Hepatic stellate cell (primary cell): Measurements from ENCODE around the gene CPNE2.
"Not testable (repeated sequence)": the region's sequence is repeated elsewhere in the genome, so short reads cannot be mapped to it uniquely, and the experiment has no call there.

Source experiments
- DNase-seq: peaks from one replicate; pipeline ENCODE4 v3.0.0; 2011; ENCODE audit warnings: low spot score

The CPNE2 gene

DNA sequence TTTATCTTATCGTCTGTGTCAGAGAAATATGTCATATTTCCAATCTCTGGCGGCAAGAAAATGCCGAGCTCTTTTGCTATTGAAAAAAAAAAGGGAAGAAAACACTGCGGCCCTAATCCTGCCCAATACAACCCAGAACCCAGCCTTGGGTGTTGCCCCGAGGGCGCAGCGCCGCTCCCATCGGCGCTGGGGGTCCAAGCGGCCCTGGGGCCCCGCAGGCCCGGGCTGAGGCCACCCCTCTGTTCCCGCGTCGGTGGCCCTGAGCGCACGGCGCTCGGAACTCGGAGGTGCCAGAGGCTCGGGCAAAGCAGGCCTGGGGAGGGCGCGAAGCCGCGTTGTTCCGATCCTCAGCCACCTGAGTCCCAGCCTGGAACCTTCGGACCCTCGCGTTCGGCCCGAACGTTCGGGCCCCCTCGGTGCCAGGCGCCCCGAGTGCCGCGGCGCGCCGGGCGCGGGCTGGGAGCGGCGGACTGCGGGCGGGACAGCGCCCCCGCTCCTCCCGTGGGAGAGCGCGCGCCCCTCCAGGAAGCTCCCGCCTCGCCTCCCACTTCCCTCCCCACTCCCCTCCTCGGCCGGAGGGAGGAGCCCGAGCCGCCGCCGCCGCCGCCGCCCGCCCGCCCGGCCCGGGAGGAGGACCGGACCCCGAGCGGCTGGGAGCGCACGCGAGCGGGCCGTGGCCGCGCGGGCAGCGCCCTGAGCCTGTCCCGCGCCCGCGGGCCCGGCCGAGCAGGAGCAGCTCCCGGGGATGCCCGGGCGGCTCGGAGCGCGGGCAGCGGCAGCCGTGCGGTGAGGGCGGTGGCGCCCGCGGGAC is at the start of gene CPNE2:
Gene CPNE2, plus strand, starts transcription at position 609 of the 811 bp plus-strand sequence. CDS start 18,160 bp downstream, outside the sequence.
- peak; percentile 78 for DNase-seq

- no peak for DNase-seq
Measured at GRCh38 chr16:57043248-57043647, 49.1 kb upstream of the CPNE2 start.

- no peak for DNase-seq
Measured at GRCh38 chr16:57044931-57045693, 47.3 kb upstream of the CPNE2 start.

DNA sequence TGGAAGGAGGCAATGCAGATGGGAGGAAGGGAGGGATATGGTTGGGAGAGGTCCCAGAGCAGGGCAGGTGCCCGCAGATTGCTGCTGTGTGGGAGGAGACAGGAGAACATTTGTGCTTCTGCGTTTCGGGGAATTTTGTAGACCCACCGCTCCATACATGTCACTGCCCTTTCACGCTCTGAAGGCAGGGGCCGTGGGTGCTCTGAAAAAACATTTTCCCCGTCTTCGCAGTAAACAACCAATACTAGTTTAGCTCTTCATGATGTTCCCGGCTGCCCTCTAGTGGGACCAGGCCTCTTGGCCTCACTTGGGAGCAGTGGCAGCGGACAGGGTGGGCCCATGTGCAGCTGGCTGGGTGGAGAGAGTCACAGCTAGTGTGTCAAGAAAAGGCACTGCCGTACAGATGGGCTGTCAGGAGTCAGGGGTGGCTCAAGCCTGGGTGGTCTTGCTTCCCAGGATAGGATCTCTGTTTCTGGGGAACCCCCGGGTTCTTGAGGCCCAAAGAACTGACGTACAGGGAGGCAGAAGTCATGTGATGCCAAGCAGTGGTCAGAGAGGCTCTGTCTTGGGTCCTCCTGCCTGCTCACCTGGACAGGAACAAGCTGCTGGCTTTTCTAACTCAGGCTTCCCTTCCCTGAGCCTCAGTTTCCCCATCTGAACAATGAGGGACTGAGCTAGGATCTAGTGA is 46.5 kb upstream of the CPNE2 start:
- DNase-seq, result peak; percentile 70

GRCh38 chr16:57048095-57048494 is 44.3 kb upstream of the CPNE2 start:
- no peak for DNase-seq

GRCh38 chr16:57049678-57050077 is 42.7 kb upstream of the CPNE2 start:
- DNase-seq, result no peak

DNA sequence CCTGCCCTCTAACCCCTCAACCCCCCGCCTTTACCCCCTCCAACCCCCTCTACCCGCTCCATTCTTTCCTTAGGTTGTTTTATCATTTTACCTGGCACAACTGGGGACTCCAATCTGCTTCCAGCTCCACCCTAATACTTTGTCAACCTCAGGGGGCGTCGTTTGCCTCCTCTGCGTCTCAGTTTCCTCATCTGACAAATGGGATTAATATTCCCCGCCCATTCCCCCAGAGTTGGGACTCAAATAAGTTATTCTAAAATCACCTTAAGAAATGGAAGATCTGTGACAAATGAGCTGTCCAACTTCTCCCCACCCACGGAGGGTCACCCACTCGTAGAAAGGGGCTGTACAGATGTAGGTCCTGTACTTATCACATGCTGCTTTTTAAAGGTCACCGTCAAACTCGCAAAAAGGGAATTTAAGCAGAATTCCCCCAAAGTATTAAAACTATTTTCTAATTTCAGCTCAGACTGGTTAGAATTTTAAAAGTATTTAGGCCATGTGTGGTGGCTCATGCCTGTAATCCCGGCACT is 40.6 kb upstream of the CPNE2 start:
- DNase-seq, result no peak

DNA sequence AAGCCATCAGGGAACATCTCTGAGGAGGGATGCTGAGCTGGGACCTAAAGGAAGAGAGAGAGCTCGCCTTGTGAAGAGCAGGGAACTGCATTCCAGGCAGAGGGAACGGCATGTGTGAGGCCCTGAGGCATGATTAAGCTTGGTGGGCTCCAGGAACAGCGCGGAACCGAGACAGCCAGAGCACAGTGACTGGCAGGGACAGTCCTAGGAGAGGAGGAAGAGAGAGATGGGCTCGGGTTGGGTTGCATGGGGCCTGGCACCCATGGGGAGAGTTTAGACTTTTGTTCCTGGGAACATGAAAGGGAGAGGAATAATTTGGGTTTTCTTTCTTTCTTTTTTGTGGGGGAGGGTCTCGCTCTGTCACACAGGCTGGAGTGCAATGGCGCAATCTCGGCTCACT is 39.2 kb upstream of the CPNE2 start:
- DNase-seq, result no peak

DNA sequence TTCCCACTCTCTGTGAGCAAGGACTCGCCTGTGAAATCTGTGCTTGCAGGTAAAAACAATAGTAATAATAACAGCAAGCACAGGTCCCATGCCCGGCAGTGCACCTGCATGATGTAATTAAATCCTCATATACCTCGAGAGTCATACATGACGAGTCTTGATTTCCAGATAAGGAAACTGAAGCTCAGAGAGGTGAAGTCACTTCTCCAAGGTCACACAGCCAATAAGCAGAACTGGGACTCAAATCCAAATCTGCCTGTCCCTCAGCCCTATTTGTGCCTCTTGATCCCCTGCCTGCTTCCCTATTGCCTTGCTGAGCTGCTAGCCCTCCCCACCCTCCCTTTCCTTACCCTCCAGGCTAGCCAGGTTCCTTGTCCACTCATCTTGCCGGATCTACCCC is 38.0 kb upstream of the CPNE2 start:
- no peak for DNase-seq

DNA sequence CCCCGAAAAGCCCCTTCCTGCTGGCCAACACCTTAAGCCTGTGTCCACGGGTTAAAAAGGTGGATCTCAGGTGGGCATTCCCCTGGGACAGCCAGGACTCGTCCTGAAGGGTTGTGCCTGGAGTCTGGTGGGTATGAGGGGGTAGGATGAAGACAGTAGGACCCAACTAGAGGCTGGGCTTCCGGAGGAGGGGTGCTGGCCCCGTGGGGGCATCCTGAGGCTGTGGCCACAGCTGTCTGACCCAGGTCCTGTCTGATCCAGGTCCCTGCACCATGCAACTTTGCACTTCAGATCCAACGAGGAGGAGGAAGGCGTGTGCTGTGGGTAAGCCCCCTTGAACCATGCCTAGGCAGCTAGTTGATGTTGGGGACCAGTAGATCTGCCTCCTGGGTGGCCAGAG is 37.6 kb upstream of the CPNE2 start:
- no peak for DNase-seq

DNA sequence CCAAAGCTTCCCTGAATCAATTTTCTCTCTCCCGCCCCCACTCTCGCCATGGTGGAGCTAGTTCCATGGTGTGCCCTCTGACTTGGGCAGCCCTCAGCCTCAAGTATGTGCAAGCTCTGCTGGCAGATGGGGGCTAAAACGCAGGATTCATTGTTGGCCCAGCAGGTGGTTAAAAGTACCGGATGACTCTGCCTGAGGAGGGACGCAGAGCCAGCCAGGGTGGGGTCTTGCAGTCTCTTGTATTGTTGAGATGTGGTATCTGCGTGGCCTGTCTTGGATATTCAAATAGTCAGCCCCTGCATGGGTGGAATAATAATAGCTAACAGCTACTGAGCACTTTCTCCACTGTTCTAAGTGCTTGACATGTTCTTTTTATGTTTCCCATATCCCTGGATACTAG is 36.7 kb upstream of the CPNE2 start:
- no peak for DNase-seq

GRCh38 chr16:57058291-57058861 is 34.0 kb upstream of the CPNE2 start:
- no peak for DNase-seq

- peak; percentile 61 for DNase-seq
Measured at GRCh38 chr16:57060323-57061083, 31.9 kb upstream of the CPNE2 start.

DNA sequence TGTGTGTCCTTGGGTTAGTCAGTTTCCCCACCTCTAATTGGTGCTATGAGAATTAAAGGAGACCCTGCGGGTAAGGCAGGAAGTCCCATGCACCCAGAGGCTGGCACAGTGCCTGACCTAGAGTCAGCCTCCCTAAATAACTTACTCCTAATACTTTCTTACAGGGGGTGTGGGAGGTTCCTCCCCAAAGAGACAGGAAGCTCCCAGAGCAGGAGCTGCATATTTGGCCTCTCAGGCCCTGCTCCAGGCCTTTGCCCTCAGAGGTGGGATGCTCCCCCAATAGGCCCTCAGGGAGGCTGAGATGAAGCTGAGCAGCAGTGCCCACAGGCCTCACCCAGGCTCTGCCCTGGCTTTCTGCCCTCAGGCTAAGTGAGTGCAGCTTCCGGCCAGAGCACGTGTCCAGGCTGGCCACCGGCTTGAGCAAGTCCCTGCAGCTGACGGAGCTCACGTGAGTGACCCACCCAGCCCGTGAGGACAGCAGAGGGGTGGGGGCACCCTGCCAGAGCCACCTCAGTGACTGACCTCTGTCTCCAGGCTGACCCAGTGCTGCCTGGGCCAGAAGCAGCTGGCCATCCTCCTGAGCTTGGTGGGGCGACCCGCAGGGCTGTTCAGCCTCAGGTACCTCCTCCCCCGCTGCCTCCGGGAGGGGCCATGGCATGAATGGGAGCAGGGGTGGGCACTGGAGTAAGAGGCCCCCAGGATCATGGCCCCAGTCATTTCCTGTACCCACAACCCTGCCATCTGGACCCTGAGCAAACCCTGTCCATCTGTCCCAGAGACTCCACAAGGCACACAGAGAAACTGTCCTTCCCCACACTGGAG is 31.1 kb upstream of the CPNE2 start:
- peak; percentile 78 for DNase-seq

GRCh38 chr16:57062329-57062728 is 30.1 kb upstream of the CPNE2 start:
- no peak for DNase-seq

DNA sequence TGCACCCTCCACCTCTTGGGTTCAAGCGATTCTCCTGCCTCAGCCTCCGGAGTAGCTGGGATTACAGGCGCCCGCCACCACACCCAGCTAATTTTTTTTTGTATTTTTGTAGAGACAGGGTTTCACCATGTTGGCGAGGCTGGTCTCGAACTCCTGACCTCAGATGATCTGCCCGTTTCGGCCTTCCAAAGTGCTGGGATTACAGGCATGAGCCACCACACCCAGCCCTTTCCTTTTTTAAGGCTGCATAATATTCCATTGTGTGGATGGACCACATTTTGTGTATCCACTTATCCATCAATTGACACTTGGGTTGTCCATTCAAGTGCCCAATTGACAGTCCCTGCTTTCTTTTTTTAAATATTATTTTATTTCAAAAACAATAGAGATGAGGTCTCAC is 29.2 kb upstream of the CPNE2 start:
- not testable (repeated sequence) for DNase-seq

DNA sequence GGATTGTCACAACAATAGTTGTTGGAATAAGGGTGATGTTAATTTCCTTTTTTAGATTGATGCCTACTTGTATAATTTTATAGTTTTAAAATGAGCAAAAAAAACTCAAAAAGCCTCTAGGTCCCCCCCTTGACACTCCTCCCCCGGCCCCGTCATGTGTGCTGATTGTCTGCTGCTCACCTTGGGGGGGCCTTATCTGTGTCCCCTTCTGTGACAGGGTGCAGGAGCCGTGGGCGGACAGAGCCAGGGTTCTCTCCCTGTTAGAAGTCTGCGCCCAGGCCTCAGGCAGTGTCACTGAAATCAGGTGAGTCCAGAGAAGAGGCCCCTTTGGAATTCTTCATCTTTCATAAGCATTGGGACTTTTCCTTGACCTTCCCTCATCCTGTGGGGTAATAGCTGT is 27.4 kb upstream of the CPNE2 start:
- no peak for DNase-seq

DNA sequence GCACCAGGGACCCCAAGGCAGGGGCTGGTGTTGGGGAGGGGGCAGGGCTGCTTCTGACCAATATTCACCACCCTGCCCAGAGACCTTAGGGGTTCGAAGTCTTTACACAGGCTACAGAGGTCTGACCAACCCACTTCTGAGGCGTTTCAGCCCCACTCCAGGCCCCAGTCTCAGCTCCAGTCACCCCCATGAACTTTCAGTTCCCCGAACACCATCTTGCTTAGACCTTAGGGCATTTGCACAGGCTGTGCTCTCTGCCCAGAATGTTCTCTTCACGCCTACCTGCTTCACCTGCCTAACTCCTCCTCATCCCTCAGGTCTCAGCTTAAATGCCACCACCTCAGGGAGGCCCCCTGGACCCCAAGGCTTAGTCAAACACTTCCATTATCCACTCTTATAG is 25.8 kb upstream of the CPNE2 start:
- no peak for DNase-seq

DNA sequence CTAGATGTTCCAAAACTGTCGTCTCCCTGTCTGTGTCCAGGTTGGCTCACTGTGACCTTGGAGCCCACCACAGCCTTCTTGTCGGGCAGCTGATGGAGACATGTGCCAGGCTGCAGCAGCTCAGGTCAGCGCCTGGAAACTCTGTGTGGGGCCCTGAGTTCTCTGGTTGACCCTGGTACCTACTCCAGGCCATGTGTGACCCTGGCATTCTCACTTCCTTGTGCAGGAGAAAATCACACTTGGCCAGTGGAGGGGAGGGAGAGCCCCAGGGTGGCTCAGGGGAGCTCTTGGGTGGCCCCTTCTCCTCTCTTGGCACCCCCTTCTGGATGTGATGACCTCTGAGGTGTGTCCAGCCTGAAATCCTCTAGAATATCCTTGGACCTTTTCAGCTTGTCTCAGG is 25.0 kb upstream of the CPNE2 start:
- no peak for DNase-seq

DNA sequence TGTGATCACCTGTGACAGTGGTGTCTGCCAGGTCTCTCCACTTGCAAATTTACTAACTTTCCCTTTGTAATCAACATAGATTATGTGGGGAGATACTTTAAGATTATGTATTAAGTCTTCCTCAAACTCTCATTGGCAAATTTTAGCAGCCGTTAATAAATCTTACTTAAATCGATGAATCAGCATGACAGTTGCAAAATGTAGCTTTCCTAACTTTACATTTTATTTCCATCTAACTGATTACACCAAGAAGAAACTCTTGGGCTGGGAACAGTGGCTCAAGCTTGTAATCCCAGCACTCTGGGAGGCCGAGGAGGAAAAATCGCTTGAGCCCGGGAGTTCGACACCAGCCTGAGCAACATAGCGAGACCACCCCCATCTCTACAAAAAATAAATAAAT is 23.3 kb upstream of the CPNE2 start:
- DNase-seq, result no peak
